GM12878 (cell line): Measurements from ENCODE around the gene ARHGAP15. TPM values are rescaled to one million over a fixed set of nuclear protein-coding genes. Genes with fewer than 3 reads are reported as not detected.

Source experiments
- ATAC-seq: fragments of 200-7000 bp; cut with Tn5 transposase; 3 replicates; pipeline ENCODE4 v1.9.1; 2020; ENCODE audit warnings: mild to moderate bottlenecking, moderate library complexity
- BruUV-seq: library from RNA; stranded (reverse); fragments of 400-500 nt; replicated peaks from 2 replicates; lab custom pipeline; 2021; lab: Mats Ljungman, UMichigan
- CTCF ChIA-PET: fragments of 300-600 bp; sonication (Branson Sonifier 250); formaldehyde crosslinking; extraction: SDS; loops from one replicate; lab custom pipeline; 2021; ENCODE audit warnings: inconsistent platforms; lab: Yijun Ruan, JAX
- POLR2A ChIA-PET: fragments of 350-600 bp; formaldehyde crosslinking; extraction: SDS; loops from one replicate; lab custom pipeline; 2021; ENCODE audit warnings: inconsistent platforms; lab: Charles Lee
- RAD21 ChIA-PET: fragments of 300-600 bp; sonication (Branson Sonifier 250); formaldehyde crosslinking; loops from one replicate; lab custom pipeline; 2023; ENCODE audit warnings: antibody characterized with exemption; ENCODE audit not compliant: unreplicated experiment; lab: Charles Lee
- SMC1A ChIA-PET: fragments of 300-600 bp; sonication (Branson Sonifier 250); formaldehyde crosslinking; loops from one replicate; lab custom pipeline; 2023; ENCODE audit not compliant: unreplicated experiment, uncharacterized antibody; lab: Charles Lee
- DNase-seq: peaks from one replicate; pipeline ENCODE4 v3.0.0-alpha.2; 2011; ENCODE audit warnings: low read depth, low spot score
- FAIRE-seq: peaks from 3 replicates; lab custom pipeline; 2011; peaks lifted over from hg19 to GRCh38; lab: Jason Lieb, UNC
- H2AFZ ChIP-seq: 2 replicates; pipeline ENCODE4 v1.6.0; 2011; ENCODE audit warnings: low read depth, low read length, control low read depth; ENCODE audit not compliant: control insufficient read depth
- H3K27ac ChIP-seq: 2 replicates; pipeline ENCODE4 v1.5.1; 2011; ENCODE audit warnings: control low read depth; ENCODE audit not compliant: control insufficient read depth, insufficient read depth
- H3K27me3 ChIP-seq, 2 experiments: replicated peaks in 1 of 2; 2 replicates each; pipeline versions ENCODE4 v1.6.0 to v1.6.1; 2011; ENCODE audit warnings: low read length in 1 of 2; ENCODE audit not compliant: control insufficient read depth in 2 of 2, insufficient read depth in 2 of 2
- H3K36me3 ChIP-seq, 2 experiments: 2 replicates each; pipeline ENCODE4 v1.5.1; 2011; ENCODE audit warnings: low read length in 1 of 2; ENCODE audit not compliant: control insufficient read depth in 2 of 2, insufficient read depth in 2 of 2
- H3K4me1 ChIP-seq: 2 replicates; pipeline ENCODE4 v1.6.1; 2011; ENCODE audit warnings: mild to moderate bottlenecking, low read length, moderate library complexity, mixed read lengths; ENCODE audit not compliant: control insufficient read depth, insufficient read depth
- H3K4me2 ChIP-seq: 2 replicates; pipeline ENCODE4 v1.6.0; 2011; ENCODE audit warnings: control low read depth; ENCODE audit not compliant: control insufficient read depth, insufficient read depth
- H3K4me3 ChIP-seq: fragments of 200-600 bp; sonication (generic); 2 replicates; pipeline ENCODE4 v1.5.1; 2016
- H3K79me2 ChIP-seq: 2 replicates; pipeline ENCODE4 v1.6.0; 2011; ENCODE audit warnings: low read length; ENCODE audit not compliant: control insufficient read depth, insufficient read depth
- H3K9ac ChIP-seq: 2 replicates; pipeline ENCODE4 v1.8.0; 2011; ENCODE audit warnings: low read length, control low read depth, mixed read lengths; ENCODE audit not compliant: control insufficient read depth, insufficient read depth
- H3K9me3 ChIP-seq: replicated peaks from 3 replicates; pipeline ENCODE4 v1.5.1; 2011; ENCODE audit warnings: mild to moderate bottlenecking, low read length; ENCODE audit not compliant: control insufficient read depth, insufficient read depth
- H4K20me1 ChIP-seq: 2 replicates; pipeline ENCODE4 v1.6.0; 2011; ENCODE audit not compliant: control insufficient read depth, insufficient read depth
- BMI1 ChIP-seq: fragments of 450-650 bp; IDR thresholded peaks from 2 replicates; pipeline ENCODE4 v1.6.1; 2016; ENCODE audit warnings: mild to moderate bottlenecking, moderate library complexity, borderline replicate concordance
- CBX5 ChIP-seq: sonication (generic); IDR thresholded peaks from 2 replicates; pipeline ENCODE4 v1.6.1; 2016; ENCODE audit warnings: low read depth, moderate library complexity, mild to moderate bottlenecking, inconsistent platforms
- CHD2 ChIP-seq: IDR thresholded peaks from 2 replicates; pipeline ENCODE4 v1.6.1; 2011; ENCODE audit warnings: low read depth, low read length, improper control_type of control experiment, borderline replicate concordance
- CTCF ChIP-seq, 3 experiments: IDR thresholded peaks in 2 of 3; conservative IDR thresholded peaks in 1 of 3; 2 replicates each; pipeline ENCODE4 v1.5.1; 2011; ENCODE audit warnings: low read depth in 3 of 3, low read length in 3 of 3, mild to moderate bottlenecking in 3 of 3, control low read depth in 2 of 3, moderate library complexity in 2 of 3, inconsistent platforms in 1 of 3, mixed read lengths in 1 of 3; ENCODE audit not compliant: control insufficient read depth in 2 of 3, insufficient read depth in 1 of 3; ENCODE audit errors: extremely low read depth in 1 of 3
- HDAC2 ChIP-seq: fragments of 200-600 bp; sonication (generic); IDR thresholded peaks from 2 replicates; pipeline ENCODE4 v1.6.1; 2017
- JUNB ChIP-seq: IDR thresholded peaks from 2 replicates; pipeline ENCODE4 v1.6.1; 2016; ENCODE audit warnings: antibody characterized with exemption, mild to moderate bottlenecking
- MEF2A ChIP-seq: IDR thresholded peaks from 2 replicates; pipeline ENCODE4 v1.6.1; 2011; ENCODE audit warnings: low read depth, mild to moderate bottlenecking, low read length, moderate library complexity; ENCODE audit not compliant: insufficient read depth
- MTA2 ChIP-seq: fragments of 450-650 bp; IDR thresholded peaks from 2 replicates; pipeline ENCODE4 v1.6.1; 2016; ENCODE audit warnings: low read depth, mild to moderate bottlenecking, moderate library complexity
- NBN ChIP-seq: fragments of 450-650 bp; IDR thresholded peaks from 2 replicates; pipeline ENCODE4 v1.6.1; 2016
- NR2C1 ChIP-seq: fragments of 450-650 bp; IDR thresholded peaks from 2 replicates; pipeline ENCODE4 v1.6.1; 2017; ENCODE audit warnings: antibody characterized with exemption, mild to moderate bottlenecking, moderate library complexity
- PML ChIP-seq: IDR thresholded peaks from 2 replicates; pipeline ENCODE4 v1.6.1; 2012; ENCODE audit warnings: low read length, inconsistent platforms
- SIN3A ChIP-seq: IDR thresholded peaks from 2 replicates; pipeline ENCODE4 v1.6.1; 2012; ENCODE audit warnings: low read depth, low read length, improper control_type of control experiment
- SIX5 ChIP-seq: IDR thresholded peaks from 2 replicates; pipeline ENCODE4 v1.6.1; 2011; ENCODE audit warnings: mild to moderate bottlenecking, low read depth, low read length, moderate library complexity; ENCODE audit not compliant: severe bottlenecking
- SP1 ChIP-seq: IDR thresholded peaks from one replicate; pipeline ENCODE4 v1.6.1; 2011; ENCODE audit warnings: low read depth, low read length
- WRNIP1 ChIP-seq: IDR thresholded peaks from 2 replicates; pipeline ENCODE4 v1.6.1; 2011; ENCODE audit warnings: low read depth, low read length, improper control_type of control experiment, borderline replicate concordance
- ZNF274 ChIP-seq: IDR thresholded peaks from one replicate; pipeline ENCODE4 v1.8.0; 2011; ENCODE audit not compliant: insufficient read length, insufficient read depth
- ZZZ3 ChIP-seq: IDR thresholded peaks from 2 replicates; pipeline ENCODE4 v1.6.1; 2011; ENCODE audit warnings: low read depth; ENCODE audit not compliant: control insufficient read depth, insufficient read length
- WGBS: methylation state at CpG from one replicate; pipeline ENCODE4 v1.1.6; 2016; ENCODE audit warnings: low lambda C conversion rate; ENCODE audit not compliant: insufficient replicate concordance, insufficient coverage; ENCODE audit errors: missing lambda C conversion rate; 5-methylcytosine and 5-hydroxymethylcytosine counted together
- in situ Hi-C: fragments of 300-500 bp; cut with MboI; formaldehyde crosslinking; loops from 9 replicates; pipeline ENCODE4 v1.14.3; 2018; ENCODE audit warnings: mixed read lengths
- intact Hi-C: fragments of 100-400 bp; cut with micrococcal nuclease; formaldehyde crosslinking; loops from one replicate; pipeline ENCODE4 v1.14.2; 2022; ENCODE audit not compliant: unreplicated experiment
- polyA plus RNA-seq, 11 experiments: library from polyadenylated mRNA; depleted of rRNA in 4 of 11; unstranded in 6 of 11; stranded (reverse) in 5 of 11; fragments of >200 nt; fragmentation: Nextera tagmentation in 4 of 11; fragmentation: Illumina TruSeq in 1 of 11; extraction: Ambion mirVana in 4 of 11; extraction: Trizol in 1 of 11; gene quantifications; 1 replicate in 1 of 11; 2 replicates in 10 of 11; pipeline versions ENCODE4 v1.2.1 to v1.2.3, GENCODE V29; 2011 to 2016; ENCODE audit warnings: inconsistent platforms in 2 of 11, missing spikeins in 2 of 11, low read depth in 1 of 11
- total RNA-seq, 4 experiments: library from RNA; depleted of rRNA in 3 of 4; stranded (reverse); fragments of >200 nt in 3 of 4; fragmentation: Illumina TruSeq in 1 of 4; extraction: Trizol in 1 of 4; gene quantifications; 2 replicates each; pipeline versions ENCODE4 v1.2.1 to v1.2.3, GENCODE V29; 2013 to 2021
- TF ChIP-seq, protein P1 (sequence below): fragments of 450-650 bp; IDR thresholded peaks from 2 replicates; pipeline ENCODE4 v1.6.1; 2017; ENCODE audit warnings: mild to moderate bottlenecking

The ARHGAP15 gene
- total and polyA plus RNA-seq, 10 of the 15 experiments (the other 5 are each of a cell fraction or from before 2014, with no cell fraction given) = 38.0 to 92.6 (median 66.7) TPM

GRCh38 chr2:143333847-143334246 is 204.6 kb downstream of the ARHGAP15 start:
- ChIA-PET RAD21 (no interaction called here), SMC1A (interaction anchor here (0.9 kb wide), 1 partner anchor 107 kb away, joined by 3 read pairs; no protein-coding TSS in a partner anchor)
- Histone ChIP-seq H3K9me3 (no peaks in the 10 kb centered on the region), H3K4me1 (no peaks in the 10 kb centered on the region), H3K27ac (no peak overlapping the region)
- WGBS = 100% methylated on average over 1 of the region's 1 CpG
- no peak for TF ChIP-seq SIX5
- no peak for TF ChIP-seq PML
- no peak for TF ChIP-seq ZNF274
- TF ChIP-seq JUNB = no peak
- TF ChIP-seq NBN = no peak
- TF ChIP-seq, protein P1, sequence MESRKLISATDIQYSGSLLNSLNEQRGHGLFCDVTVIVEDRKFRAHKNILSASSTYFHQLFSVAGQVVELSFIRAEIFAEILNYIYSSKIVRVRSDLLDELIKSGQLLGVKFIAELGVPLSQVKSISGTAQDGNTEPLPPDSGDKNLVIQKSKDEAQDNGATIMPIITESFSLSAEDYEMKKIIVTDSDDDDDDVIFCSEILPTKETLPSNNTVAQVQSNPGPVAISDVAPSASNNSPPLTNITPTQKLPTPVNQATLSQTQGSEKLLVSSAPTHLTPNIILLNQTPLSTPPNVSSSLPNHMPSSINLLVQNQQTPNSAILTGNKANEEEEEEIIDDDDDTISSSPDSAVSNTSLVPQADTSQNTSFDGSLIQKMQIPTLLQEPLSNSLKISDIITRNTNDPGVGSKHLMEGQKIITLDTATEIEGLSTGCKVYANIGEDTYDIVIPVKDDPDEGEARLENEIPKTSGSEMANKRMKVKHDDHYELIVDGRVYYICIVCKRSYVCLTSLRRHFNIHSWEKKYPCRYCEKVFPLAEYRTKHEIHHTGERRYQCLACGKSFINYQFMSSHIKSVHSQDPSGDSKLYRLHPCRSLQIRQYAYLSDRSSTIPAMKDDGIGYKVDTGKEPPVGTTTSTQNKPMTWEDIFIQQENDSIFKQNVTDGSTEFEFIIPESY = no peak
- TF ChIP-seq HDAC2 = no peak
- TF ChIP-seq NR2C1 = no peak
- no peak for TF ChIP-seq SP1
- TF ChIP-seq CBX5 = no peak
- TF ChIP-seq CHD2 = no peak
- no peak for TF ChIP-seq MEF2A
- TF ChIP-seq MTA2 = no peak
- no peak for TF ChIP-seq SIN3A
- no peak for TF ChIP-seq CTCF (IDR thresholded peaks at IDR 0.05 in 2 of 3, conservative IDR thresholded peaks at IDR 0.05 in 1 of 3; ENCODE audit: control insufficient read depth in 2 of 3, extremely low read depth in 1 of 3, insufficient read depth in 1 of 3, low read depth in 3 of 3, low read length in 3 of 3)
- TF ChIP-seq WRNIP1 = no peak
- TF ChIP-seq ZZZ3 = no peak
- TF ChIP-seq BMI1 = no peak
- TF ChIP-seq, all 136 proteins: peak for 0
- ChIA-PET CTCF (interaction anchor here (1.1 to 1.3 kb wide), 2 partner anchors 8 to 12 kb away, joined by 3 read pairs; no protein-coding TSS in a partner anchor), POLR2A (no interaction called here)
- H2AFZ ChIP-seq = no peak overlapping the region
- in situ Hi-C loops (no loop called here), intact Hi-C loops (no loop called here)
- no peak overlapping the region for H3K4me2 ChIP-seq
- DNase-seq = no peak
- BruUV-seq = no TSS peak
- H3K4me3 ChIP-seq = no peak overlapping the region
- no peak for FAIRE-seq
- no peaks in the 10 kb centered on the region for H4K20me1 ChIP-seq
- no peaks in the 10 kb centered on the region for H3K79me2 ChIP-seq
- no peak for ATAC-seq
- H3K9ac ChIP-seq = no peak overlapping the region
- no peaks in the 10 kb centered on the region for H3K27me3 ChIP-seq
- H3K36me3 ChIP-seq = no peaks in the 10 kb centered on the region
